ENCODE data around the gene TIMP4.

The TIMP4 gene

GRCh38 chr3:12158387-12159226, at the start of gene TIMP4:
TSS of gene TIMP4 (minus strand) at chr3:12158912. CDS start at chr3:12158840, 72 bp downstream.
- DNase-seq = peak in 1 of 56 donors; percentile 18

GRCh38 chr3:12205171-12205570, 46.5 kb upstream of the TIMP4 start:
- DNase-seq = no peak

- DNase-seq = no peak
Measured at GRCh38 chr3:12201813-12202212, 43.1 kb upstream of the TIMP4 start.

DNA sequence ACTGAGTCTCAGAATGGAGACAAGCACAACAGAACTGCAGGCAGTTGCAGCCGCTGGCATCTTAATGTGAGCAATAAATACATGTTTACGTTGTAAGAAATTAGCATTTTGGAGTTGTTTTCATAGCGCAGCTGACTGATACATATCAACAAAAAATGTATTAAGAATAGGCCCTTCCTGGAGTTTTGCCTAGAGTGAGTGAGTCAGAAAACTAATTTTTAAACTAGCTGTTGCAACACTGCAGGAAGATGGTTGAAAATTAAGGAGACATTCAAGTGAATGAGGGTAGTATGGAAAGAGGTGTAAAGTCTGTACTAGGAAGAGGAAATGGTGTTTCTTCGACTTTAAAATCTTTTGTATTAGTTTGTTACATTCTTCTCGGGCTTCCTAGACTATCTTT, 39.6 kb upstream of the TIMP4 start:
- no peak for DNase-seq

DNA sequence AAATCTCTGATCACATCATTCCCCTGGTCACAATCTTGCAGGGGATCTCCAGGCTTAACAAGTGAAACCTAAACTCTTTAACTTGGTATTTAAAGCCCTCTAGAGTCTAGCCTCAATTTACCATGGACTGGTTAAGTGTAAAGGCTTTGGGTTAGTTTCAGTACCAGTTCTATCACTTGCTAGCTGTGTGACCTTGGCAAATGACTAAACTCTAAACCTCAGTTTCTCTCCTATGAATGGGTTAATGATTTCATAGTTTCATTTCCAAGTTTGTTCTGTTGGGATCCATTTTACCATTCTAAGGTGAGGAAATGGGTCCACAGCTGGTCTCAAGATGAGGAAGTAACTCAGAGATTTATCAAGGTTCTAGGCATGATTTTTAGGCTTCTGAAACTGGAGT, 38.8 kb upstream of the TIMP4 start:
- DNase-seq = no peak

DNA sequence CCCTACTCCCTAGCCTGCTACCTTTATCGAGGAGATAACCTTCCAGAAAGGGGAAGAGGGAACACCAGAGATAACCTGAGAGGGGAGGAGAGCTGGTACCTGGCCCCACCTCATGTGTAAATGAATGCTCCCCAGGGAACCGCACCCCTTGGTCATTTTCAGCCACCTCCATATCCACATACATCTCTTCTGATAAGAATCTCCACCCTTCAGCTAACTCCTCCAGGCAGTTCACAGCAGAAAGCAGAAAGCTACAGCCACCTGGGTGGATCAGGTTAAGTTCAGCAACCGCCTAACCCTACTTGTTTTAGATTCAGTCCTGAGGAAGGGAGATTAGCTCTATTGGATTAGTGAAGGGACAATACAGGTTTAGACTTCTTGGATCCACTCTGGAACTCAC, 38.0 kb upstream of the TIMP4 start:
- no peak for DNase-seq

- no peak for DNase-seq
Measured at GRCh38 chr3:12195231-12195630, 36.5 kb upstream of the TIMP4 start.

DNA sequence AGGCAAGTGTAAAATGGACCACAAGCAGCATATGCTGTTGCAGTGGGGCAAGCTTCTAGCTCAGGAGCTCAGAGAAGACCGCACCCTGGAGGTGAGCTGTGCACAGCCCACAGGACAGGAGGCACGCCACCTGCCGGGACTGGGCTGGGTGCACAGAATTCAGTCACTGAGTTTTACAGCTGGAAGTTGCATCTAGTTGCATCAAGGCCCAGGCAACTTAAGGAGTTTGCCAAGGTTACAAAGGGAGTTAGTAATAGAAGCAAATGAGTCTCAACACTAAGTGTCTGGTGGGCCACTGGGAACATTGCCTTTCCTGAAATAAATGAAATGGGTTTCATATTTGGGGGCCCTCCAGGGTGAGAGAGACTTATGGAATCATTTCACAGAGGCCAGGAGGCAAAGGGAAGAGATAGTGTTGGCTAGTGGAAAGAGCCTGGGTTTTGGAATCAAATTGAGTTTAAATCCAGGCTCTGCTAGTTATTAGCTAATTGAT, 36.0 kb upstream of the TIMP4 start:
- no peak for DNase-seq

- DNase-seq = peak in 4 of 56 donors; percentile 7 to 32 (median 12)
Measured at GRCh38 chr3:12194209-12194608, 35.5 kb upstream of the TIMP4 start.

GRCh38 chr3:12193485-12194165, 34.9 kb upstream of the TIMP4 start:
- DNase-seq = no peak

- no peak for DNase-seq
Measured at GRCh38 chr3:12192655-12193484, 34.2 kb upstream of the TIMP4 start.

DNA sequence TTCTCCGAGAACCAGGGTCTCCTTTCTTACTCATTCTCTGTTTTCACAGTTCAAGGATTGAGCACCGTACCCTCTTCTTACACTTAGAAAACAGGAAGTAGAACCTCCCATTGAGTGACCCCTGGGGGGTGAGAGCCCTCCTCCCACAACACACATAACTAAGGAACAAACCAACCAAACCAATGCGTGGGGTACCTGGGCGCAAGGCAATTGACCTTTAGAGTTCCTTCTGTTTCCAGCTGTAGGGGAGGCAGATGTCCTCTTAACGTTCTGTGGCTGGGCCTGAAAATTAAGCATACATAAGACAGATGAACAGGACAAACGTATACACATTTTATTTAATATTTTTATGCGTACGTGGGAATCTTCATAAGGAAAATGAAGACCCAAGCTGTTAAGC, 33.5 kb upstream of the TIMP4 start:
- DNase-seq = no peak

- DNase-seq = no peak
Measured at GRCh38 chr3:12191559-12191958, 32.8 kb upstream of the TIMP4 start.

GRCh38 chr3:12190832-12191231, 32.1 kb upstream of the TIMP4 start:
- DNase-seq = no peak

- DNase-seq = no peak
Measured at GRCh38 chr3:12190221-12190807, 31.6 kb upstream of the TIMP4 start.

DNA sequence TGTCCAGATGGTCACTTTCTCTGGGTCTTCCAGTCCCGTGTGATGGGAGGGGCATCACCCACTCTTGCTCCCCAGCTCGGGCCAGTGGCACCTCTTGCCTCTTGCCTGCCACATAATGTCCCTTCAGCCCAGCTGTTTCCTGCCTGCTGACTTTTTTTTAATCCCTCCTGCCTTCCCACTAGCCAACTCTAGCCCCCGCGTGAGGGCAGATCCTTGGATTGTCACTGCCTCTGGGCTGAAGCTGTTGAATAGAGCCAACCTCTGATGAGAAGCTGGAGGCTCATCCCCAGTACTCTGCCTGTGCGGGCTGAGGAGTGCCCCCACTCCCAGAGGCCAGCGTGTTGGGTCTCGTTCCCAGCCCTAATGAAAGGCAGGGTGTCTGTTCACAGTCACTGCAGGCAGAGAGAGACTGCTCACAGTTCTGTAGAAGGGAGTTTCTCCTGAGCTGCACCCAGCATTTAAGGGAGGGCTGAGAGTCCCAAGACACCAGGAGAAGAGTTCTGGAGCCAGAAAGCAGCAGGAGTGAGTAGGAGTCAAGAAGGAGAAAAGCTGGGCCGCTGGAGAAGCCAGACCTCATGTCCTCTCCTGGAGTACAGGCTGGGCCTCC, 30.1 kb upstream of the TIMP4 start:
- DNase-seq = no peak

DNA sequence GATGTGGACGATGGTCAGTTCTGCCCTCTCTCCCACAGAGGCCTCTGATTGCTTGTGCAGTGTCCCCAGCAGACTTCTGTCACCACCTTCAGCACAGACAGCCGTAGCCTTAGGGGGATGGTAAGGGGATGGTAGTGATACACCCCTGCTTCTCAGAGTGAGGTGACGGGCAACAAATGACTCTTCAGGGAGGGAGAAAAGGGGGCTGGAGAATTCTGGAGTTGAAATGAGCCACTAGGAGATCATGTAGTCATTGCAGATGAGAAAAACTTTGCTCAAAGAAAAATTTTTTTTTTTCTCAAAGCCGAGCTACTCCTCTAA, 29.6 kb upstream of the TIMP4 start:
- DNase-seq = no peak

GRCh38 chr3:12187448-12188327, 29.0 kb upstream of the TIMP4 start:
- DNase-seq = peak in 14 of 56 donors; percentile 2 to 38 (median 12)

DNA sequence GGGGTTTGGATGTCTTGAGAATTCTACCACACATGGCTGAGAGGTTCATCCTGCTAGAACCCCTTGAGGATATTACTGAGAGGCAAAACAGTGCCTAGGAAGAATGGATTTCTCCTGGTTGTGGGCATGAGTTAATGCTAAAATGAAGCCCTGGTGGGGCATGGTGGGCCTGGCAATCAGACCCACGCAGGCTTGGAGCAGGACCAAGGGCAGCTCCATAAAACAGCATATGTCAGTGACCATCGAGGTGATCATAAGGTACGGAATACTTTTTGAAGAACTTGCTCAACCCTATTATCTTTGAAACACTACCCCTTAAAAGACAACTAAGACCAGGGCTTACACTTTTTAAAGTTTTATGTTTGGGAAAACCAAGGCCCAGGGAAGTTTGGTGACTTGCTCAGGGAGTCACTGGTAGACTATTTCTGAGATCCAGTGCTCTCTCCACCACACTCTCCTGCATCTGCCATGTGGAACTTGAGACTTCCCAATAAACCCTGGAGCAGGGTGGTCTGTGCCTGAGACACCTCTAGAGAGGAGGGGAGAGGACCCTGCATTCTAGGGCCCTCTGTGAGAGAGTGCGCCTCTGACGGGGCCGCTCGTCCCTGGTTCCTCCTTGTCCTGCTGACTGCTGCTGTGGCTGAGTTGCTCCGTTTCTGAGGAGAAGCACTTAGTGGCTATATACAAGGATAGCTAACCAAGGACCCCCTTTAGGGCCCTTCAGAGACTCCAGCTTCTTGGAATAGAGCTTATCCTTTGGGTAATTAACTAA, 28.0 kb upstream of the TIMP4 start:
- DNase-seq = no peak

Data from nucleus accumbens (tissue), 56 donors.